Stromal cell of bone marrow (primary cell): ENCODE data around the gene ABHD1.
A peak's percentile ranks its signal among the peaks of the same experiment; 100 is the strongest.

Source experiments
- DNase-seq: peaks from one replicate; pipeline ENCODE4 v3.0.0-alpha.2; 2012; ENCODE audit warnings: low read depth

Gene ABHD1

DNA sequence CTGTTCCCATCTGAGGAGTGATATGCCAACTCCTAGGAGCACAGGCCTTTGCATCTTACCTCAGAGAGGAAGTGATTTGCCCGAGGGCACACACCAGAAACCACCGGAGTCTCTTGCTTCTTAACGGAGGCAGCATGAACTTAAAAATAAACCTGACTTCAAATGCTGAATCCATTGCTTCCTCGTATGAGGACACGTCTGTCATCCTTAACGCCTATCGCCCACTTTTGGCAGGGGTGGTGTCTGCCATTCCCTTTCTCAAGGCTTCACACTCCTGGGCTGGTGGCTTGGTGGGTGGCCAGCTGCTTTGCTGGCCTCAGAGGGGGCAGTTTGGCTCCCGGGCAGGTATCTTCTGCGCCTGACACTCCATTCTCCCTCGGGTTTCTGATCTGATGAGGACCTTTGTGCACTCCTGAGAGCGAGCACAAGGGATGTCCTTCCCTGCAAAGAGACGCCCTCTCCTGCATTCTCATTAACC, 11.9 kb downstream of the ABHD1 start:
- DNase-seq: no peak

DNA sequence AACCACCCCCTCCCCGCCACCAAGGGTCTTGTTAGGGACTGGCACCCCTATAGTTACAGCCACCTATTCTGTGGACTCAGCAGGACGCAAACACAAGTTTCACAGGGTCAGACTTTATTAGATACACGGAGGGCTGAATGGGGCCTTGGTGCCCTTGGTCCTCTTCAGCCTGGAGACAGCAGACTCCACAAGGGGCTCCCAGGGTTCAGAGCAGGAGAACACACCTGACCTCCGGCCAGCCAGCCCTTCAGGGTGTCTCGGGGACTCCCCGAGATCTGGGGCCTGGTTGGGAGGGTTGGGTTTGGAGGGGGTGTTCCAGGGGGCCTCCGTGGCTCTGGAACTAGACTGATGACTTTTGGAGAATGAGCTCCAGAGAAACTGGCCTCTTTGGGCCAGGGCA, 13.1 kb downstream of the ABHD1 start:
- DNase-seq: no peak

DNA sequence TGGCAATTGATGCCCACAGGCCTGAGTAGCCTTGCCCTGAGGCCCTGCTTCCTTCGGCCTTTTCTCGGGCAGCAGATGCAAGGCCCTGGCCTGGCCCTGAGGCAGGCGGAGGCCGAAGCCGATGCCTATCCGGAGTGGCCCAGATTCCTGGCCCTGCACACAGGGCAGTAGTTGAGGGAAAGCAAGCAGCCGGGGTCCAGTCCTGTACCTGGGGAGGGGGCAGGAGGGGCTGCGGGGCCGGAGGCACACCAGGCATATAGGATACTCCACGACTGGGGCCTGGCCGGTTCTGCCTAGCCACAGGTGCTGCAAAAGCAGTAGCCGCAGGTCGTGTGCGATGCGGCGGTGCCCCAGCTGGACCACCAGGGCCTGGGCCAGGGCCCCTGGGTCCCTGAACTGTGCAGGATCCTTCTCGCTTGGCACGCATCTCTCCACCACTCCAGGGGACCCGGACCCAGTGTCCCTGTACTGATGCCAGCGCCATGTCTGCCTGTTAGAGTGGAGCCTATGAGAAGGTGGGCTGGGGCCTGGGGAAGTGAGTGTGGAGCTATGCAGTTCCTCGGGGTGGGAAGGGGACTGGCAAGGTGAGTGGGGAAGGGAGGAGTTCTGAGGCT, 13.8 kb downstream of the ABHD1 start:
- no peak for DNase-seq

DNA sequence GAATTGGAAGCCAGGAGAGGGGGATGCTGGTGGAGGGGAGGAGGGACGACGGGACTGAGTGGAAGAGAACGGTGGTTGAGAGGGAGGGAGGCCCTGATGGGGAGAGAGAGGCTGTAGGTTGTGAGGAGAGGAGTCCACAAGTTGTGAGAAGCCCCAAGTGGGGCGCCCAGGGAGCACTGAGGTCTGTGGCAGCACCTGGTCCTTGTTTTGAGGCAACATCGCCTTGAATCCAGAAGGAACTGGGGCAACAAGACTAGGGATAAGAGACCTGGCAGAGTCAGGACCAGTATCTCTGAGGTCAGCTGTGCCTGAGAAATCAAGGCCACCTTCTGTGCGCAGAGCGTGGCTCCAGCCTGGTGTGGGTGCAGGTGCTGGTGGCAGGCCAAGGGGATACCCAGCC, 14.5 kb downstream of the ABHD1 start:
- DNase-seq: no peak

DNA sequence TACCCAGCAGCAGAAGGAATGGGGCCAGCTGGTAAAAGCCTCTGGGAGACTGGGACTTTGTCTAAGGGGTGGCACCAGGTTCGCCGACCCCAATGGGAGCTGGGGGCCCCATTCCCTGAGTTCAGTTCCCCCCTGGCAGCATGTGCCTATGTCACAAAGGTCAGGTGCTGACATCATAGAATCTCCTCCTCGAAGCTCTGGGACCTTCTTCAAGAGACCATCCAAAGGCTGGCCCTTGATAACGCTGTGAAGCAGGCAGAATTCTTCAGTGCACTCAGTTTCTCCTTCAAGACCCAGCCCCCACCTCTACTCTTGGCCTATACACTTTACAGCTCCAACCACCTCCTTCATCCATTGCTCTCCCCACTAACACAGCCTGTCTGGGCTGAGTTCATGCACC, 15.7 kb downstream of the ABHD1 start, which contains the start of gene PRR30:
TSS of gene PRR30 (minus strand) at position 101 of the 400 bp plus-strand sequence. CDS start 1,081 bp downstream, outside the sequence.
- no peak for DNase-seq

DNA sequence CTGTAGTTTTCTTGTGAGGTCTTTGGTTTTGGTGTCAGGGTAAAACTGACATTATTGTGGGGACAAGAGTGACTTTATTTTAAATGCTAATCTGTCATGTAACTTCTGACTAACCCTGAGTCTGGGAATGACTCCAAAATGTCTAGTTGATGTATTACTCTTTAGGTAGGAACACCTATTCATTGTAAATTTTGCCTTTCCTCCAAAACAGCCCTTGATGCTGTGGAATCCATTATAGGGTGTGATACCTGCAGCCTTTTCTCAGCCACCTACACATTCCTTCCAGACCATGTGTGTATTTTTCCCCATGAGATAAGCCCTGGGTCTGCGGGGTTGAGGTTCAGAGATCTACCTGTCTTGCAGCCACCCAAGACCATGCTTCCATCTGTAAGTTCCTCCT, 19.7 kb downstream of the ABHD1 start:
- DNase-seq: no peak

DNA sequence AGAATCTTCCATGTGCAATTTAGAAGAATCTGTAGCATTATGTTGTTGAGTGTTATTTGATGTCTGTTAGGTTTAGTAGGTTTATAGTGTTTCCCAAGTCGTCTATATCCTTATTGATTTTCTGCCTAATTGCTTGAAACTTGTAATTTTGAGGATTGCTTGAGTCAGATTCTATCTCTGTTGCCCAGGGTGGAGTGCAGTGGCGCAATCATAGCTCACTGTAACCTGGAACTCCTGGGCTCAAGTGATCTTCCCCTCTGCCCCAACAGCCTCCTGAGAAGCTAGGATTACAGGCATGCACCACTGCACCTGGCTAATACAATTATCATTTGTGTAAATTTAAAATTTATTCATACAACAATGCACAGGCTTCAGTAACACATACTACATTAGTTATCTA, 22.1 kb downstream of the ABHD1 start:
- no peak for DNase-seq

DNA sequence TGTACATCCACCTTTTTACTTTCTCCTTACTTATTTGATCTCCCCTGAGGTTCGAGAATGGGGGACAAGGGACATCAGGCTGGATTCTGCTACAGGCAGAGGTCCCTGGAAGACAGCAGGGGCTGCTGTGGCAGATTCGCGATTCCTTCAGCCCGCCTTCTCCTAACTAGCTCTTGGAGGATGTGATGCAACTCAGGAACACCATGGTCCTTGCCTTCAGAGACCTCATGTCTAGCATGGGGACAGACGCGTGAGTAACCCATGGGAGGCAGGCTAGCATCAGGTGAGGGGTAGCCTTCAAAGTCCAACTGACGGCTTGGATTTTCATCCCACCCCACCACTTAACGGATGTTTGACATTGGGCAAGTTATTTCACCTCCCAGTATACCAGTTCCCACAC, 24.3 kb downstream of the ABHD1 start:
- DNase-seq: no peak

DNA sequence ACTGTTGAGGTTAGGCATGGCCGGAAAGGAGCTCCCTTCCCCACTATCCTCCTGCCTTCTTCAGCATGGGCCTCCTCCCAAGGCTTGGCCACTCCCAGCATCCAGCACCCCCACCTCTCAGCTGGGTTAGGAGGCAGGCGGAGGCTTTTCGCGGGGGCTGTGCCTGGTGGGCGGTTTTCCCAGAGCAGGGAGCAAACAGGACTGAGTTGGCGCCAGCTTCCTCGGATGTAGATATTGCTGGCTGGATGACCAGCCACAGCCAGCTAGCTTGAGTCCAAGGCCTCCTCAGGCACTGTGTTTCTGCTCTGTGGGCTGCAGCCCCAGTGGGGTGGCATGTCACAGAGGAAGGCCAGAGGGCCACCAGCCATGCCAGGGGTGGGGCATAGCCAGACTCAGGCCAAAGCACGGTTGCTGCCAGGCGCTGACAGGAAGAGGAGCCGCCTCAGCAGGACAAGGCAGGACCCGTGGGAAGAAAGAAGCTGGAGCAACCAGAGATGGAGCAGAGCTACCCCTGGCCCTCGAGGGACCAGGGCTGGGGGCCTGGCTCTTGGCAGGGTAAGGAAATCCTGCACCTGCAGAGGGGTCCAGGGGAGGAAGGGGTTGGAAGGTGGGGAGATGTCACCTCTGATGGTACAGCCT, 25.3 kb downstream of the ABHD1 start, which contains the start of gene TCF23:
TSS of gene TCF23 (plus strand) at position 204 of the 639 bp plus-strand sequence. CDS start at position 334, 130 bp downstream.
- DNase-seq: no peak

DNA sequence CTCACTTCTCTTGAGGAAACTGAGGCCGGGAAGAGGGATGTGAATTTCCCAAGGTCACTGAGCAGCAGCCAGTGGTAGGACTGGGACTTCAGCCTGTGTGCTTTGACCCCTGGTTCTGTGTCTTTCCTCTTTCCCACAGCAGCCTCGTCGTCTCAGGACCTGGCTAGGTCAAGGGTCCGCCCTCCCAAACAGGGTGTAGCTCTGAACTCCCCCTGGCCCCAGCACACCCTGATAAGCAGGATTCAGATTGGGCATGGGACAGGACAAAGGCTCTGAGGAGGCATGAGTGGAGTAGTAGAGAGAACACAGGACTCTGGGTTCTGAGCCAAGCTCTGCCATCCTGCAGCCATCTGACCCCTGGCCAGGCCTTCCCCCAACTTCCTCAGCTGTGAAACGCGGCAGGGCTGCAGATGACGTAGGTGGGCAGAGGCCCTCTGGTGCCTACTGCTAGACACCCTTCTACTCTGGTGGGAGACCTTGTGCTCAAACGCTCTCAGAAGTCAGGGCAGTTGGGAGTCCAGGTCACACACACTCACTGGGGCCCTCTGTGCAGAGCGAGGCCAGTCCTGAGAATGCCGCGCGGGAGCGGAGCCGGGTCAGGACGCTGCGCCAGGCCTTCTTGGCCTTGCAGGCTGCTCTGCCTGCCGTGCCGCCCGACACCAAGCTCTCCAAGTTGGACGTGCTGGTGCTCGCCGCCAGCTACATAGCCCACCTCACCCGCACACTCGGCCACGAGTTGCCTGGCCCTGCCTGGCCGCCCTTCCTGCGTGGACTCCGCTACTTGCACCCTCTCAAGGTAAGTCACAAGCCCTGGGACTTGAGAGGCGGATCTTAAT, 26.2 kb downstream of the ABHD1 start:
- DNase-seq: no peak

DNA sequence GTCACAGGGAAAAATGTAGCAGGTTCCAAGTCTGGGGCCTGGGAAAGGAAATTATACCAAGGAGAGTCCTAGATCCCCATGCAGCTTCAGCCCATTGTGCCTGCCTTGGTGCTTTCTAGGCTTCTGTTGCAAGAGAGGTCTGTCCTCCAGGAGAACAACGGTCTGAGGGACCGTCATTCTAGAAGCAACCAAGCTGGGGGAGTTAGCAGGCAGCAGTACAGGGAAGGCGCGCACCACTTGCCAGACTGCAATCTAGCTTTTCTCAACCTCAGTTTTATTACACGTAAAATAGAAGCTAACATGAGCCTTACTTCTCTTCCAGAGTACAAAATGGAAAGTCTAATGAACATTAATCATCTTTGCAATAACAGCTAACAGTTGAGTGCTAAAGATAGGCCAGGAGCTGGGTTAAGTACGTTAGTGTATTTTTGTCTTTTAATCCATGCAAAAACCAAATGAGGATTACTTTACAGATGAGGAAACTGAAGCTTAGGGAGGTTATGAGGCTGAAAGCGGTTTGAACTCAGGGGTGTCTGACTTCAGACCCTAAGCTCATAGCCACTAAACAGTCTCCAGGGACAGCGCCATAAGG, 27.1 kb downstream of the ABHD1 start:
- DNase-seq: no peak

DNA sequence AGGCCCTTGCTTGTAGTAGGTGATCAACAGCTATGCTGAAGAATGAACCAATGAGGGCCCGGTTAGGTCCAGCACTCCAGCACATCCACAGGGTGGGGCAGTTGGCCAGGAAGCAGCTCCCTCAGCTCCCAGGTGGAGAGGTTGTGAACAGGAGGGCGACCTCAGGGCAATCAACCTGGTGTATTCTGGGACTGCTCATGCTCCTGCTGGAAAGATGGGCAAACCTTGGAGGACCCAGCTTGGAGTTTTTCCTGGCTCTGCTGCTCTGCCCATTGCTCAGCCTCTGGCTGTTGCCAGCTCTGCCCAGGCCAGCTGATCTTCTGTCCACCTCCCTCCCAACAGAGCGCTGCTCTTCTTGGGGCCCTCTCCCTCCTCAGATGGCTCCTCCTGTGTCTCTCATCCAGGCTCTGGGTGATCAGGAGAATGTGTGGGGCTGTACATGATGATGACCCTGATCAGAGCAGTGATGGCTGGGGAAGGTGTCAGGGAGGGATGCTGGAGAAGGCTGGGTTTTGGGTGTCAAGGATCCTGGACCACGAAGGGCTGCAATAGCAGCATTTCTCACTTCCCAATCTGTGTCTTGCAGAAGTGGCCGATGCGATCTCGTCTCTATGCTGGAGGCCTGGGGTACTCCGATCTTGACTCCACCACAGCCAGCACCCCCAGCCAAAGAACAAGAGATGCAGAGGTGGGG, 28.6 kb downstream of the ABHD1 start:
- DNase-seq: no peak

DNA sequence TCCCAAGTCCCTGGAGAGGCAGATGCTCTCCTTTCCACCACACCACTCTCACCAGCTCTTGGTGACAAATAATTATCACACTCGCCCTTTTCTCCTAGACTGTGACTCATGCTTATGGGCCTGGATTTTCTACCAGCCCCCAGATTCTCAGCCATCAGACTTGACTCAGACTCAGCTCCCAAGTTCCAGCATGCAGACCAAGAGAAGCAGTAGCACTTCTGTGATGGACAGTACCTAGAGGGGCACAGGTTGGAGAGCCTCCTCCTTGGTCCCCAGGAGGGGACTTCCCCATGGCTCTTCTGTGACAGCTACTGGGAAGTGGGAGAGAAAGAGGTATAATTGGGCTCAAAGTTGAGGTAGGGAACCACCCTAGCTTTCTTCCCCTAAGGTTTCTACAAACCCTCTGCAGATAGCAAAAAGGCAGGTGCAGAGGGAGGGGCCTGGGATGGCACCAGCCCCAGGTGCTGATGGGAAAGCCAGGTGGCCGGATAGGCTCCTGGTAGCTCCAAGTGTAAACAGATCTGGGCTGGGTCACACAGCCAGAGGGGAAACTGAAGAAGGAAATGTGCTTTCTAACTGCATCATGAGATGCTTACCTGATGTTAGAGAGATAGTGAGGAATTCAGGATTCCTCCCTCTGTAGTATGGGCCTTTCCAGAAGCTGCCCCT, 29.3 kb downstream of the ABHD1 start:
- peak; percentile 25 for DNase-seq

DNA sequence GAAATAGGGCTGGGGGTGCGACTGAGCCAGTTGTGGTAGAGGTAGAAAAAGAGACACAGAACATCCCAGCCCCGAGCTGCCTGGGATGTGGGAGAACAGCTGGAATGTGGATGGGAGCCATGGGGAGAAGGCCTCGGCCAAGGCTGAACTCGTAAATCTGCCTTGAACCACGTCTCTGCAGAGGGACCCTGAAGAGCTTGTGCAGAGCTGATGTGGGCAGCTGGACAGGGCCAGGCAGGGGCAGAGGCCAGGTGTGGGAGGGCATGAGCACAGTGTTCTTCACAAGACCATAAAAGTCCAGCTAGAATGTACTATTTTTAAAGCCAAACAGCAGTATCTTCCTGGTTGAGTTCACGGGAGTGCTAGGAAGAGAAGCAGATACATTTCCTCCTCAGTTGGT, 30.9 kb downstream of the ABHD1 start:
- no peak for DNase-seq

DNA sequence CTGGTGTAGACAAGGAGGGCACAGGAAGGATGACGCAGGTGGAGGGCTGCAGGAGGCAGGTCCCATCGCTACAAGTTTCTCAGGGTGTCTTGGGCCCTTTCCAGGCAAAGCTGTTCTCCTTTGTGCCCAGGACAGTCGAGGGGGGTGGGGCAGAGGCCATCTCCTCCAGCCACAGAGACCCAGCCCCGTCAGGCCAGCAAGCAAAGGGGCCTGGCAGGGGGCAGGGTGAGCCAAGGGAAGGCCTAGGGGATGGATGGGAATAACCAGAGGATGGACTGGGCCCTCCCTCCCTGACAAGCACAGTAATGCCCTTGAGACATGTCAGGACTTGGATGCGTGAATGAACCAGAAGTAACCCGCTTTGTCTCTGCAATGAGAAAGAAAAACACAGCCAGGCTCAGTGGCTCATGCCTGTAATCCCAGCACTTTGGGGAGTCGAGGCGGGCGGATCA, 31.5 kb downstream of the ABHD1 start:
- DNase-seq: no peak

DNA sequence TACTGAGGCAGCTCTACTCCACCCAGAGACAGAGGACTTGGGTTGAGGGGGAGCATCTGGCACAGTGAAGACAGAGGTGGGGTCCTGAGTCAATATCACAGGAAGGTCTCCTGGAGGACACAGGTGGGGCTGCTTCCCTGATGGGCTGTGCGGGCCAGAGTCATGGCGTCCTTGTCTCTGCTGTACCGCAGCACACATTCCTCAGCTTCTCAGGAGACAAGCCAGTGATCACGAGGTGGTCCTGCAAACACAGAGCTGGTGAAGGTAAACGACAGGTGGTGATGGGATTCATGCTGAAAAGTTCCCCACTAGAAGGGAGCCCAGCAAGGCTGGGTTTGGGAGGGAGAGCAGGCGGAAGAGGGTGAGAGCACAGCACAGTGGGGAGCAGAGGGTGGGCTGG, 34.9 kb downstream of the ABHD1 start:
- DNase-seq: no peak

DNA sequence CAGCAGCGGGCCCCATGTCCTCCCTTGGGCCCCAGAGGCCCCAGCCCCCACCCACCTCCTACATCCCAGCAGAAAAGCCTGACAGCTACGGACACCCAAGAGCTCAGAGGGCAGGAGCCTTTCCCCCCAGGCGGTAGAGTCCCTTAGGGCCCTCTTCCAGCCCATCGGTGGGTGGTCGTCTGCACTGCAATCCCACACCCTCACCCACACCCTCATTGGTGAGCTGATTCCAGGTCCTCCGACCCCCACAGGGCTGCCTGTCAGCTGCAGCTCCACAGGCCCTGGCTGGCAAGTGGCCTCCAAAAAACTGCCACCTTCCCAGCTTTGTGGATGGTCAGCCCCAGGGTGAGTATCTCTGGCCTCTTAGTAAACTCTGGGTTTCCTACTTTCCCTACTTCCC, 35.7 kb downstream of the ABHD1 start:
- DNase-seq: no peak

DNA sequence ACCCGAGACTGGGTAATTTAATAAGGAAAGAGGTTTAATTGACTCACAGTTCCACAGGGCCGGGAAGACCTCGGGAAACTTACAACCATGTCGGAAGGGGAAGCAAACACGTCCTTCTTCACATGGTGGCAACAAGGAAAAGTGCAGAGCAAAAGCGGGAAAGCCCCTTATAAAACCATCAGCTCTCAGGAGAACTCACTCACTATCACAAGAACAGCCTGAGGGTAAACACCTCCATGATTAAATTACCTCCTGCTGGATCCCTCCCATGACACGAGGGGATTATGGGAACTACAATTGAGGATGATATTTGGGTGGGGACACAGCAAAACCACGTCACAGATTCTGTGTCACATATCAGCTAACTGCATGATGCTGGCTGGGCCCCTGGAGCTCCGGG, 36.6 kb downstream of the ABHD1 start:
- no peak for DNase-seq

DNA sequence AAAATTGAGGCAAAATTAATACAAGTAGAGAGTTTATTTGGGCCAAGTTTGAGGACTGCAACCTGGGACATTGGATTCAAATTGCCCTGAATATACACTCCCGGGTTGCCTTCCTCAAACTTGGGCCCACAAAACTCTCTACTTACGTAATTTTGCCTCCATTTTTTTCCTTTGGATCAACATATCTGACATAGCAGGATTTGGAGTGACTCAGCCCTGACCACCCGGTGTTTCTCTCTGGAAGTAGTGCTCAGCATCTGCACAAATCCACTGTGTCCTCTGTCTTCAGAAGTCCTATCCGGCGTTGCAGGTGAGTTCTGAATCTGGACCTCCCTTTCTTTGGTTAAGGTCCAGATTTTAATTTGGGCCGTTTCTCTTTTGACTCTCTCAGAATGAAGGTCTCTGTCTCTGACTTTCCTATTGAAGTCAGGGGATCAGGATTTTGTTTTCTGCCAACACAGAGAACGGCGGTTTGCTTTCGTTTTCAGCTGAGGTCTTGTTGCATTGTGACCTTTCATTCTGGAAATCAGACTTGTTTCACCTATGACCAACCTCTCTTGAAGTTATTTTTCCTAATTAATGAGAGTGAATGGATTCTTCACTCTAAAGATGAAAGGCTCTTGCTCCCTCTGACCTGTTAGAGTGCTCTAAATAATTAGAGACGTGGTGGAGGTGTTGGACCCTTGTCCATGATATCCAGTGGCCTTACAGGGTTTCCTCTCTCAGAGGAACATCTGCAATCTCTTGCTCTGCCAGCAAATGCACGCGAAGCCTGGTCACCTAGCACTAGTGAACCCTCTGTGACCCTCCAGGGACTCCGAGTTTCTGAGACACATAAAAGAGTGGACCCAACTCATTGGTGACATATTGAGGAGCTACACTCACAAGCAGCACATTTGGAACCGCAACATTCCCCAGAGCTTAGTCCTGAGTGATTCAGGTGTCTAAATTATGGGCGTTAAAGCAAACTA, 38.8 kb downstream of the ABHD1 start:
- peak; percentile 17 for DNase-seq
